ENCODE measurements around the gene PLEKHA6. TPM values are rescaled to one million over a fixed set of nuclear protein-coding genes. Genes with fewer than 3 reads are reported as not detected.

Gene PLEKHA6
- total and polyA plus RNA-seq, 2 of the 8 experiments (the other 6 are each of a cell fraction or from before 2014, with no cell fraction given) = 4.8 to 20.2 TPM

- ChIA-PET CTCF (ENCODE audit: partially characterized antibody) (interaction anchor here (0.9 to 21.6 kb wide), 12 partner anchors 8 to 164 kb away, joined by 3 to 175 read pairs (median 4); partner anchors contain the start of gene PLEKHA6), POLR2A (ENCODE audit: partially characterized antibody) (interaction anchor here (1.2 kb wide), 1 partner anchor 189 kb away, joined by 3 read pairs; no protein-coding TSS in a partner anchor)
- H3K79me2 ChIP-seq (ENCODE audit: control insufficient read depth in 1 of 2, insufficient read depth in 2 of 2, low read length in 2 of 2) = no peaks in the 10 kb centered on the region
- H2BK12ac ChIP-seq (ENCODE audit: low read depth, low read length) = no peak overlapping the region
- H4K20me1 ChIP-seq (replicated peaks in 1 of 2; ENCODE audit: control insufficient read depth in 1 of 2, insufficient read depth in 2 of 2, low read length in 2 of 2) = no peaks in the 10 kb centered on the region
- WGBS, 2 experiments (ENCODE audit: extremely low coverage in 1 of 2, insufficient coverage in 1 of 2, insufficient read length in 1 of 2, insufficient replicate concordance in 2 of 2, low coverage in 1 of 2, low lambda C conversion rate in 2 of 2, missing lambda C conversion rate in 1 of 2) = 95% methylated on average over 5 of the region's 5 CpGs; no CpG with 5 or more reads in 1 of the 2 experiments
- no peak for DNase-seq (ENCODE audit: low read depth in 1 of 2, low spot score in 2 of 2)
- H2BK20ac ChIP-seq (ENCODE audit: low read length) = no peak overlapping the region
- H3K27ac ChIP-seq (ENCODE audit: low read depth, low read length) = no peak overlapping the region
- no peak overlapping the region for H3K4me2 ChIP-seq (ENCODE audit: insufficient read depth in 1 of 2, low read depth in 2 of 2, low read length in 2 of 2)
- H4K8ac ChIP-seq (ENCODE audit: extremely low read depth, insufficient read depth, low read length) = no peak overlapping the region
- no peaks in the 10 kb centered on the region for H3K36me3 ChIP-seq (ENCODE audit: control insufficient read depth in 2 of 4, insufficient read depth in 4 of 4, low read length in 3 of 4)
- no peaks in the 10 kb centered on the region for H3K9me3 ChIP-seq (ENCODE audit: insufficient read depth in 2 of 2, low read depth in 1 of 2, low read length in 1 of 2)
- H3K79me1 ChIP-seq (ENCODE audit: low read depth, low read length) = no peaks in the 10 kb centered on the region
- peaks cover 0 to 9% (median 4%) of the 10 kb centered on the region in 4 experiments; a peak in 6 of 7 replicates for H3K4me1 ChIP-seq (replicated peaks in 1 of 4; ENCODE audit: control insufficient read depth in 3 of 4, insufficient read depth in 4 of 4, low read length in 3 of 4)
- H2AFZ ChIP-seq (ENCODE audit: low read length) = no peak overlapping the region
- H3K23me2 ChIP-seq (ENCODE audit: low read depth, low read length) = no peaks in the 10 kb centered on the region; the same call in 1 of the 2 replicates
- no peak overlapping the region for H3K23ac ChIP-seq (ENCODE audit: insufficient read length)
- no peak overlapping the region for H4K5ac ChIP-seq (ENCODE audit: insufficient read length, low read depth, low read length)
- H2AK5ac ChIP-seq (ENCODE audit: low read depth, low read length) = no peak overlapping the region
- no peak for FAIRE-seq
- H3K27me3 ChIP-seq (replicated peaks in 1 of 4; ENCODE audit: control insufficient read depth in 3 of 4, extremely low read depth in 1 of 4, insufficient read depth in 3 of 4, low read length in 3 of 4) = no peaks in the 10 kb centered on the region
- H3K14ac ChIP-seq (ENCODE audit: insufficient read length) = no peak overlapping the region
- H2BK5ac ChIP-seq (ENCODE audit: low read depth, low read length) = no peak overlapping the region
- H3K4me3 ChIP-seq (ENCODE audit: extremely low read depth in 1 of 4, insufficient read depth in 2 of 4, low read depth in 3 of 4, low read length in 4 of 4) = no peak overlapping the region
- H3K9ac ChIP-seq (replicated peaks in 1 of 4; ENCODE audit: extremely low read depth in 1 of 4, low read depth in 3 of 4, low read length in 3 of 4) = no peak overlapping the region
- no peak overlapping the region for H2BK120ac ChIP-seq (replicated peaks; ENCODE audit: low read depth, low read length)
- no peak overlapping the region for H3K56ac ChIP-seq (replicated peaks; ENCODE audit: insufficient read length, low read depth, low read length)
- no peak overlapping the region for H4K91ac ChIP-seq (replicated peaks; ENCODE audit: insufficient read length, low read length)
- no peak overlapping the region for H3K18ac ChIP-seq (ENCODE audit: extremely low read depth, low read length)
- no peak overlapping the region for H2BK15ac ChIP-seq (ENCODE audit: low read length)
- H3K4ac ChIP-seq (replicated peaks; ENCODE audit: insufficient read length, low read depth, low read length) = no peak overlapping the region
- TF ChIP-seq SIRT6 (IDR thresholded peaks at IDR 0.05; ENCODE audit: low read length) (no peak), RBBP5 (IDR thresholded peaks at IDR 0.05; ENCODE audit: borderline replicate concordance, low read depth, low read length) (no peak), TAF1 (IDR thresholded peaks at IDR 0.05; ENCODE audit: low read depth, low read length) (no peak), POLR2A (IDR thresholded peaks at IDR 0.05; ENCODE audit: control extremely low read depth in 1 of 2, low read depth in 2 of 2, low read length in 2 of 2) (no peak), RFX5 (IDR thresholded peaks at IDR 0.05; ENCODE audit: borderline replicate concordance, low read depth, low read length) (no peak), JUN (IDR thresholded peaks at IDR 0.05; ENCODE audit: low read depth, low read length) (no peak), POLR2AphosphoS5 (IDR thresholded peaks at IDR 0.05; ENCODE audit: low read depth, low read length) (no peak), CTCF (IDR thresholded peaks at IDR 0.05; ENCODE audit: control extremely low read depth in 1 of 3, insufficient read depth in 1 of 3, low read depth in 1 of 3, low read length in 3 of 3) (no peak), SAP30 (IDR thresholded peaks at IDR 0.05; ENCODE audit: insufficient read depth, insufficient replicate concordance, low read length) (no peak), SP2 (IDR thresholded peaks at IDR 0.05; ENCODE audit: low read length) (no peak)
- TF ChIP-seq, protein P1, sequence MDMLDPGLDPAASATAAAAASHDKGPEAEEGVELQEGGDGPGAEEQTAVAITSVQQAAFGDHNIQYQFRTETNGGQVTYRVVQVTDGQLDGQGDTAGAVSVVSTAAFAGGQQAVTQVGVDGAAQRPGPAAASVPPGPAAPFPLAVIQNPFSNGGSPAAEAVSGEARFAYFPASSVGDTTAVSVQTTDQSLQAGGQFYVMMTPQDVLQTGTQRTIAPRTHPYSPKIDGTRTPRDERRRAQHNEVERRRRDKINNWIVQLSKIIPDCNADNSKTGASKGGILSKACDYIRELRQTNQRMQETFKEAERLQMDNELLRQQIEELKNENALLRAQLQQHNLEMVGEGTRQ (IDR thresholded peaks at IDR 0.05; ENCODE audit: low read length) = no peak
These were observed 33.8 kb downstream of the PLEKHA6 start for GRCh38 chr1:204325944-204326343.
